CD4-positive, alpha-beta T cell treated with Interleukin-12 subunit alpha and Interleukin-12 subunit beta, for 1 hour (primary cell): ENCODE results near the gene CD99L2.

Experiments used
- DNase-seq: peaks from one replicate; pipeline ENCODE4 v3.0.0-alpha.2; 2020

Gene CD99L2

GRCh38 chrX:150761176-150761818, 137.2 kb downstream of the CD99L2 start:
- no peak for DNase-seq

GRCh38 chrX:150759568-150760416, 138.7 kb downstream of the CD99L2 start:
- no peak for DNase-seq

GRCh38 chrX:150757371-150757770, 141.1 kb downstream of the CD99L2 start:
- DNase-seq, result no peak

- no peak for DNase-seq
Measured at GRCh38 chrX:150753968-150754367, 144.5 kb downstream of the CD99L2 start.

GRCh38 chrX:150753357-150753756, 145.1 kb downstream of the CD99L2 start:
- no peak for DNase-seq

GRCh38 chrX:150752124-150752523, 146.3 kb downstream of the CD99L2 start:
- DNase-seq, result no peak

GRCh38 chrX:150736475-150736874, 162.0 kb downstream of the CD99L2 start:
- peak; percentile 2 for DNase-seq

- no peak for DNase-seq
Measured at GRCh38 chrX:150731795-150732194, 166.7 kb downstream of the CD99L2 start.

- DNase-seq, result no peak
Measured at GRCh38 chrX:150730719-150731118, 167.7 kb downstream of the CD99L2 start.

- no peak for DNase-seq
Measured at GRCh38 chrX:150729956-150730355, 168.5 kb downstream of the CD99L2 start.

GRCh38 chrX:150719621-150720020, 178.8 kb downstream of the CD99L2 start:
- no peak for DNase-seq
